ENCODE measurements around the gene HERPUD1.
"Not testable (repeated sequence)": the region's sequence is repeated elsewhere in the genome, so short reads cannot be mapped to it uniquely, and the experiment has no call there.

The HERPUD1 gene

DNA sequence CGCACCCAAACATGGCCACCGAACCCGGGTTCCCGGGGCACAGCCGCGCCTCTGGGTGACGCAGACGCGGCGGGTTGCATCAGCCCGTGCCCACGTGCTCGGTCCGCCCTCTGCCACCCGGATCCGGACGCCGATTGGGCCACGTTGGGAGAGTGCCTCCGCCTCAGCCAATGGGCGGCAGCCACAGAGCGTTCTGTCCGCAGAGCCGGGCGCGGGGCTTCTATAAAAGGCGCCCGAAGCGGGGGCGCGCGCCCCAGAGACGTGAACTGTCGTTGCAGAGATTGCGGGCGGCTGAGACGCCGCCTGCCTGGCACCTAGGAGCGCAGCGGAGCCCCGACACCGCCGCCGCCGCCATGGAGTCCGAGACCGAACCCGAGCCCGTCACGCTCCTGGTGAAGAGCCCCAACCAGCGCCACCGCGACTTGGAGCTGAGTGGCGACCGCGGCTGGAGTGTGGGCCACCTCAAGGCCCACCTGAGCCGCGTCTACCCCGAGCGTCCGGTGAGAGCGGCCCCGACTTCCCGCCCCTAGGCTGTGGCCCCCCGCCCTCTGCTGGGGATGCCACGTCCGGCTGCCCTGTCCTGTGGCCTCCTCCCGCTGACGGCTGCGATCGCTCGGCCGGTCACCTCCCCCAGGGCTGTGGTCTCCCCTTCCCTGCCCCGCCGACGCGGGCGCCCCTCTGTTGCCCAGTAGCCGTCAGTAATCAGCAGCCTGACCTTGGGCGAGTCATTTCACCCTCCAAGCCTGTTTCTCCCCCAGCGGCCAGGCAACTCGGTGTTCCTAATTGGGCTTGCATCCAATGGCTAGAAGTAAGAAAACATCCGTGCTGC is at the start of gene HERPUD1:
Gene HERPUD1 (plus strand): TSS at position 251 of the 829 bp plus-strand sequence. CDS start 103 bp downstream, at position 354.
- DNase-seq = peak; percentile 99

- no peak for DNase-seq
Measured at GRCh38 chr16:56883586-56883985, 48.4 kb upstream of the HERPUD1 start.

- DNase-seq = no peak
Measured at GRCh38 chr16:56884026-56884582, 47.8 kb upstream of the HERPUD1 start.

GRCh38 chr16:56884929-56885328 is 47.0 kb upstream of the HERPUD1 start:
- not testable (repeated sequence) for DNase-seq

GRCh38 chr16:56885446-56886162 is 46.3 kb upstream of the HERPUD1 start:
- DNase-seq = no peak

- DNase-seq = no peak
Measured at GRCh38 chr16:56886296-56886695, 45.6 kb upstream of the HERPUD1 start.

DNA sequence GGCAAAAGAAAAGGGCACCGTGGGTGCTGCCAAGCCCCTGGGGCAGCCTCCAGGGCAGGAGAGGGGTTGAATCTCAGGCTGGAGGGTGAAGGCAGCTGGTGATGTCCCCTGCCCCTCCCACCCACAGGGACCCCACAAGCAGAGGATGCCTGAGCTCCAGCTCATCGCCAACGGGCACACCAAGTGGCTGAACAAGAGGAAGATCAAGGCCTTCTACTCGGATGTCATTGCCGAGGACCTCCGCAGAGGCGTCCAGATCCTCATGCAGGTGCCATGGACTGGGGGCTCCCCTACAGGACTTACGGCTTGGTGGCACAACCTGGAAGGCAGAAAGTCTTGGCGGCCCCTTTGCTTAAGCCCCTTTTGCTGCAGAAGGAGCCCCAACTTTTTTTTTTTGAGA is 45.1 kb upstream of the HERPUD1 start:
- DNase-seq = no peak

- DNase-seq = no peak
Measured at GRCh38 chr16:56888806-56889205, 43.1 kb upstream of the HERPUD1 start.

DNA sequence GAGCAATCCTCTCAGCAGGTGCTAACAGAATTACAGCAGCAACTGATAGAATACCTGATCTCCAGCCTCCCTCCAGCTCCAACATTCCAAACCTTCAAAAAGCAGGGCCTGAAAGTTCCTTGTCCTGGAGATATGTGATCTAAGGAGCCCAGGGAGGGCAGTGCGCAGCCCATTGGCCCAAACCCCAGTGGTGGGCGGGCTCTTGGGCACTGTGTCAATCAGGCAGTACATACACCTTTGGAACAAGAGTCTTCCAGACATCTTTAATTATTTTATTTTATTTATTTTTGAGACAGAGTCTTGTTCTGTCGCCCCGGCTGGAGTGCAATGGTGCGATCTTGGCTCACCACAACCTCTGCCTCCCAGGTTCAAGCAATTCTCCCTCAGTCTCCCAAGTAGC is 42.7 kb upstream of the HERPUD1 start:
- no peak for DNase-seq

DNA sequence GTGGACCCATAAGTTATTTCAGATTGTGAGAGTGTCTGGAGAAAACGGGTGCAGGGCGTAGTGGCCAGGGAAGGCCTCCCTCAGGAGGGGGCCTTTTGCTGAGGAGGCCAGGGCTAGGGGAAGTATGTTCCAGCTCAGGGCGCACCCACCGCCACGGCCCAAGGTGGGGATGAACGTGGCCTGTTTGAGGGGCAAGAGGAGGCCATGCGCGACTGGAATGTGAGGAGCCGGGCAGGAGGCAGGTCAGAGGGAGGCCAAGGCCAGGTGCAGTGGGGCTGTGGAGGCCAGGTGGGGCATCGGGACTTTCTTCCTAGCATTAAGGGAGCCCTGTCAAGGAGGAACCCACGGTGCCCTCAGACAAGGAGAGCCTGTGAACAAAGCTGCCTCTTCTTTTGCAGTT is 40.3 kb upstream of the HERPUD1 start:
- no peak for DNase-seq

DNA sequence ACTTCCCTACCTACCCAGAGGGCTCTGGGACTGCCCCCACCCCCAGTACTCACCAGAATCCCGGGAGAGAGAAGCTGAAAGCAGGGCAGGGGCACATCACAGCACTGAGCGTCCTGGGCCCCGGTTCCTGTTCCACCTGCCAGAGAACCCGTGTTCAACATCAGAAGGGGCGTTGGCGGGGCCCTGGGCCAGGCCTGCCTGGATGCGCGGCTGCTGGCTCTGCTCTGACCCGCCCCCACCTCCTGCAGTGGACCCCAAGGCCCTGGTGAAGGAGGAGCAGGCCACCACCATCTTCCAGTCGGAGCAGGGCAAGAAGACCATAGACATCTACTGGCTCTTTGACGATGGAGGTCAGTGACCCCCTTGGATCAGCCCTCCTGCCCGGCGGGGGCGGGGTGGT is 39.2 kb upstream of the HERPUD1 start:
- no peak for DNase-seq

- DNase-seq = no peak
Measured at GRCh38 chr16:56894331-56894917, 37.5 kb upstream of the HERPUD1 start.

DNA sequence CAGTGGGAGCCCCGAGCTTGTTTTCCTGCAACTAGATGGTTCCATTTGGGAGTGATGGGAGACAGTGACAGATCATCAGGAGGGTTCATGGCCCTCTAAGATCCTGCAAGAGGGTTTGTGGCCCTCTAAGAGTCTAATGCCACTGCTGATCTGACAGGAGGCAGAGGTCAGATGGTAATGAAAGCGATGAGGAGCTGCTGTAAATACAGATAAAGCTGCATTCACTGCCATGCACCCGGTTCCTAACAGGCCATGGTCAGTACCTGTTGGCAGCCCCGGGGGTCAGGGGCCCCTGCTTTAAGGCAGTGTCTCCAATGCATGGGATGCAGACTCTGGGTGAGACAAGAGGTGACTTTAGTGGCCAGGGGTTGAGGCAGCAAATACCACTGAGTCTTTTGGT is 36.1 kb upstream of the HERPUD1 start:
- DNase-seq = no peak

GRCh38 chr16:56896244-56896643 is 35.7 kb upstream of the HERPUD1 start:
- no peak for DNase-seq

DNA sequence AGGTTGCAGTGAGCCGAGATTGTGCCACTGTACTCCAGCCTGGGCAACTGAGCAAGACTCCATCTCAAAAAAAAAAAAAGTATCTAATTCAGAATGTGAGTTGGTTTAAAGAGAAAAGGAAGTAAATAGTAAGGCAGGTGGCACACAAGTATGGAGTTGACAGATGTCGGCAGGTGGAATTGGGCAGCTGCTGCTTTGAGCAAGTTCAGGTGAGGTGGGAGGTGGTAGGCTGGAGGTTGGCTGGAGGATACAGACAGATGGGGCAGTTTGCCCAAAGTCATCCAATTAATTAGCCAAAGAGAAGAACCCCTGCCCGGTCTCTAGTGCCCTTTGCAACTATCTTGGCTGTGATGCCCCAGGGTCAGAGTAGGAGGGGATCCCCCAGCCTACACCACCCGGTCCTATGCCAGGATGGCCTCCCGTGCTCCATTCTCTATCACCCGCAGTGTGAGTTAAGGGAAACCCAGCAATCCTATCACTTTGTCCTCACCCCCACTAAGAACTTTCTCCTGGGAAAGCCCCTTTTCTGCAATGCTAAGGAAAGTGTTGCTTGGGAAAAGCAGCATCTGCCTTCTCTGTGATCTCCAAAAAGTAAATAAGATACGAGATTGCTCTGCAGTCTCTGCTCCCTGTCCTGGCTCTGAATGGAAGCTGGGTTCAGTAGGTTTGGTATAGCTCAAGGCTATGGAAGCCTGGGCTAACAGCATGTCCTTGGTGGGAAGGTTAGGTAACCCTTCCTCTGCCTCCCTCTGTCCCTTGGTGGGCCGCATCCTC is 34.7 kb upstream of the HERPUD1 start:
- DNase-seq = no peak

DNA sequence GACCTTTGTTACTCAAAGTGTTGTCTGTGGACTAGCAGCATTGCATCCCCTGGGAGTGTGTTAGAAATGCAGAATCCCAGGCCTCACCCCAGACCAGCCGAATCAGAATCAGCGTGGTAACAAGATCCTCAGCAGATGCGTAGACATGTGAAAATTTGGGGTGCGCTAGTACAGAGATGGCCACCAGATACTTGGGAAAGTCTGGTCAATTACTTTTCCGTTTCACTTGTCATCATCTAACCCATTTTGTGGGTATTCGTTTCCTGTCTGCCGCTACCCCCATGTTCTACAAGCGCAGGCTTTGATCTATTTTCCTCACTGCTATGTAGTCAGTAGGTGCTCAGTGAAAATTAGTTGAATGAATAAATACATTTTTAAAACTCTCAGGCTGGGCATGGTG is 33.1 kb upstream of the HERPUD1 start:
- DNase-seq = peak; percentile 12

- DNase-seq = no peak
Measured at GRCh38 chr16:56903866-56904265, 28.1 kb upstream of the HERPUD1 start.

- no peak for DNase-seq
Measured at GRCh38 chr16:56907401-56907800, 24.5 kb upstream of the HERPUD1 start.

GRCh38 chr16:56909527-56909979 is 22.4 kb upstream of the HERPUD1 start:
- DNase-seq = no peak

DNA sequence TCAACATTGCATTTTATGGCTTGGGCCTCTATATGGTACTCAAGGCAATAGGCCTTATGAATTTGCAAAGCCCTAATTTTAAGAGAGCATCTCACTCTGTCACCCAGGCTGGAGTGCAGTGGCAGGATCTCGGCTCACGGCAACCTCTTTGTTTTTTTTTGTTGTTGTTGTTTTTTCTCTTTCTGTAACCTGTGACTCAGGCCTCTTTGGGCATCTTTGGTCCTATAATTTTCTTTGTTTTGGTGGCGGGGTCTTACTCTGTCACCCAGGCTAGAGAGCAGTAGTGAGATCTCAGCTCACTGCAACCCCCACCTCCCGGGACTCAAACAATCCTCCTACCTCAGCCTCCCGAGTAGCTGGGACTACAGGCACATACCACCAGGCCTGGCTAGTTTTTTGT is 21.8 kb upstream of the HERPUD1 start:
- no peak for DNase-seq

- DNase-seq = peak; percentile 71
Measured at GRCh38 chr16:56910654-56911539, 21.0 kb upstream of the HERPUD1 start.

Measured in stimulated activated CD4-positive, alpha-beta T cell treated with anti-CD3 and anti-CD28 coated beads, Interleukin-15, amount 100 ng/mL, for 24 hours (primary cell).